NCI-H187 (cell line): ENCODE data around the gene KCNMB1.

Source experiments
- DNase-seq, 2 experiments: peaks; one replicate each; lab custom pipeline; 2025; lab: John Stamatoyannopoulos, UW

Gene KCNMB1

DNA sequence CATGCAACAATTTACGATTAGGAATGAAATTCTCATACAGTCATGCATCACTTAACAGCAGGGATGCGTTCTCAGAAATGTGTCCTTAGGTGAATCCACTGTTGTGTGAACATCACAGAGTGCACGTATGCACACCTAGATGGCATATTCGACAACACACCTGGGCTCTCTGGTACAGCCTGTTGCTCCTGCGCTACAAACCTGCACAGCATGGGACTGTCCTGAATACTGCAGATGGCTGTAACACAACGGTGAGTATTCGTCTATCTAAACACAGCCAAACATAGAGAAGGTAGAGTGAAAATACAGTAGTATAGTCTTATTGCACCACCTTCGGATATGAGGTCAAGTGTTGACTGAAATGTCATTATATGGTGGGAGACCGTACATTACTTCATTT, 47.6 kb downstream of the KCNMB1 start:
- DNase-seq = no peak

DNA sequence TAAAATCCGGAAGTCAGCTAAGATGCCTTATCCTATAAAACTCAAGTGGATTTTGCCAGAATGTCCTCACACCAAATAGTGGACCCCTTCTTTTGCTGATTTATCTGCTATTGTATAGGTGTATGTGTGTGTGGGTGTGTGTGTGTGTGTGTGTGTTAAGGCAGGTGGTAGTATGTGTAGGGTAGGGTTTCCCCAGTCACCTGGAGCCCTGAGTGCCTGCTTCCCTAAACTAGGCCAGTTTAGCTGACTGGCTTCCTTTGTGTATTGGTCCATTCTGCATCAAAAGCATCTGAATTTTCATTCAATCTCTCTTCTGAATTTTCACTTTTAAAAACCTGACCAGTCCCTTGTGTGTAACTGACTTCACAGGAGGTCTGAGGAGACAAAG, 49.4 kb downstream of the KCNMB1 start:
- no peak for DNase-seq

DNA sequence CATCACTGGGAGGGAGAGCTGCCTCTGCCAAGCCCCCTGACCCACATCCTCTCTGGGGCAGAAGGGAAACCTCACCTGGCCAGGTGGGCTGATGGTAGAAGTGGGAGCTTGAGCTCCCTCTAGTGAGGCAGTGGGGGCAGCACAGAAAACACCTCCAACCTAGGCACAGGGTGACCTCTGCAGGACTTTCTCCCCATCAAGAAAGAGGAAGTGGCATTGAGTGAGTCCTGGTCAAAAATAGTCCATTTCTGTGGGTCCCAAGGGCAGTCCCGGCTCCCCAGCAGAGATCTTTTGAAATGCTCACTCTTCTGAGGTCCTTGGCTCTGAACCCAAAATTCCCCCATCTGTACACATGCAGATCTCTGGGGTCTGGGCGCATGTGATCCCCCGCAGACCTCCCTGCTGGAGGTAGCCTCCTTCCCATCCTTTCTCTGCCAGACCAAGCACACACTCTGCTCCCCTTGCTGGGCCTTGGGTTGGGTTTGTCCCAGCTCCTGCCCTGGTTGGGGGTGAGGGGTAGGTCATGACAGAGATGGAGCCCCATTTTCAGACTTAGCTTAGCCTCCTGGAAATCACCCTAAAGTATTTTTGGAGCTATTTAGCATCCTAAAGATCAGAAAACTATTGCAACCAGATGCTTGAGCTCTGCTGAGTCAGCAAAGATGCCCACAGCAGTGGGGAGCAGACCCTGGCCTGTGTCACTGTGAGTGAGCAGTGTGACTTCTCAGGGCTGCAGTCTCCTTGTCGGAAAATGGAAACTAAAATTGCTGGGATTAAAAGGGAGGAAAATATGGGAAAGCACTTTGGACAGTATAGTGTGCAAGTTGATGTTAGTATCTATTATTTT, 50.0 kb downstream of the KCNMB1 start:
- DNase-seq = no peak

DNA sequence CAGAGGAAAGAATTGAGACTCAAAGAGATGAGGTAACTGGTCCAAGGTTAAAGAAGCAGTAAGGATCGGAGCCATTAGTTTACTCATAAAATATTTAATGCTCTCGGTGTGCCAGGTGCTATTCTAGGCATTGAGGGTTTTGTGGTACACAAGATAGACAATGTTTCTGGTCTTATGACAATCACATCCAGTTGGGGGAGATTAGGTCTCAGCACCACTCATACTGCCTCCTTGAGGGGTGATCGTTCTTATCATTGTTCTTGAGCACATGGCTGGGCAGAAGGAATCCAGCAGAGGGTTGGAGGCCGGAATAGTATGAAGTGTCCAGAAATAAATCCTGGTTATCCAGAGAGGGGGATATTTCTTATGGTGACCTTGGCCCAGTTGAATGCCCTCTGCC, 50.9 kb downstream of the KCNMB1 start:
- no peak for DNase-seq

DNA sequence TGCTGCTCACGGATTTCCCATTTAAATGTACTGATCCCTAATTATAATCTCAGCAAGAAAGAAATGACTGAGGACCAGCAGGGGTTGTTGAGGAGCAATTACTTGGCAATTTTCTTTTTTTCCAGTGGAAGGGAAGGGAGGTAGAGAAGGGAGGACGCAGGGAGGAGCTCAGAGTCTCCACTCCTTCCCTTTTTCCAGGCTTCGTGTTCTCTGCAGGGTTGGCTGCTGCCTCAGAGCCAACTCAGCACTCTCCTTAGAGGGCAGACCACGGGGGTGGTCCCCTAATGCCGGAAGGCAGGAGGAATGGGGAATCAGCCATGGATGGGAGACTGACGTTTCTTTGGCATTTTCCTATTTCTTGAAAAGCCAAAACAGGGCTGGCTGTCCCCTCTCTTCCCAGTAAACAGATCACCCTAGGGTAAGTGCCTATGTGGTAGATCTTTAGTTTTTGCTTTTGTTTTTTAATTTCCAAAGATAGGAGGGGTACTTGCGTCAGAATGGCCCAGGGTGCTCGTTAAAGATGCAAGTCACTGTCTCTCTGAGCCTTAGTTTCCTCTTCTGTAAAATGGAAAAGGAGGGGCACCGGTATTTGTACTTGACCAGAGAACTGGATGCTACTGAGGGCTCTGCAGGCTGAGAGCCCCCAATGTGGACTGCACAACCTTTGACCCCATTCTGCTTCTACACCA, 52.0 kb downstream of the KCNMB1 start:
- DNase-seq = no peak

DNA sequence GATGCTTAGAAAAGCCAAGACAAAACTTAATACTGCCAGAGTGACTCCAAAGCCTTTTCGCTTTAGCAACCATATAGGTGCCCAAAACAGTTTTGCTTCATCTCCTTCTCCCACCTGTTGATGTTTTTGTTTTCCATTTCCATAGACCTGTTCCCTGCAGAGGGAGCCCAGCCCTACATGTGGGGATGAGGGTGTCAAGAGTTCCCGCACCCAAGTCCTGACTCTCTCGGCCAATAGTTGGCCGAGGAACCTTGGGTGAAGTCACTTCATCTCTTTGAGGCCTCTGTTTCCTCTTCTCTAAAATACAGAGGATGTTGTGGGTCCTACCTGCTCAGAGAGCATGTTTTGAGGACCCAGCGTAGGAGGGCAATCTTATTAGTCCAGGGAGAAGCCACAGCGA, 53.1 kb downstream of the KCNMB1 start:
- no peak for DNase-seq

DNA sequence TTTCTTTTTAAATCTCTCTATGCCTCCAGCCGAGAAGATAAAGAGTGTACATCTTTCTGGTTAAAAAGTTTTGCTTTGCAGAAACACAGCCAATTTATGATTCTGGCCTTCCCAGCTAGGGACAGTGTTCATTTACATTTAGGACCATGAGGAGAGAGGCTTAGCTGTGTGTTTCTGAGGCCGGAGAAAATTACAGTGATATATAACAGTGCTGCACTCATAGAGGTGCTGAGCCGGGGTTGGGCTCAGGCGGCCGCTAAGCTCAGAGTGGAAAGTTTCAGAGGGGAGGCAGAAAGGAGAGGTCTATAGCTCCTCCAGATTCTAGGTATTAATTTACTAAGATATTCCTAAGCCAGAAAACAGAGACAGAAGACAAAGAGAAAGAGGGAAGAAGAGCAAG, 54.5 kb downstream of the KCNMB1 start:
- DNase-seq = no peak

DNA sequence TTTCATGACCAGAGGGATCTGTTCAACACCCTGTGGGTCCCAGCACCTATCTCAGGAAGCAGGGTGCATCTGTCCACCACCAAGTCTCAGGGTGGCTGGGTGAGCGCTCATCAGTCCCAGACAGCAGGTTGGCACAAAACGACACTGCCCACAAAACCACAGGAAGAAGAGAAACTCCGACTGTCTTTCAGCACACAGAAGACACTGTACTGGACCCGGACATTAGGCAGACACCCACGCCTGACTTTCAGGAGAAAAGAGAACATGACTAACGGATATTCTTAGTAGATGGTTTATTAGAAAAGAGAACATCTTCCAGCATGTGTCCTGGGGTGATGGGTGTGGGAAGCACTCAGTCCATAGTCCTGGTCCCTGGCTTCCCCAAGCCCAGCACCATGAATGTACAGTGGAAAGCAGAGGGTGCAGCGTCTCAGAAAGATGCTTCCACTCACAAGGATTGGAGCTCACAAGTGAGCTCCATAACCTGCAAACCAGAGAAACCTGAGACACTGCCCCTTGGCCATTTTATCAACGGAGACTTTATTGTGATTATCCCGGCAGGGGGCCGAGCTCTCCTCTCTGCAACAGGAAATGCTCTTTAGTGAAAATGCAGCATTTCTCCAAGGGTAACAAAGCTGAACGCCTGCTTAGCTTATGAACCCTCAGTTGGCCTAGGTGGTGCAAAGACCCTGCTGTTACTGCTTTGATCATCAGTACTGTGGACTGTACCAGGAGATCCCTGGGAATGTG, 55.8 kb downstream of the KCNMB1 start:
- no peak for DNase-seq

DNA sequence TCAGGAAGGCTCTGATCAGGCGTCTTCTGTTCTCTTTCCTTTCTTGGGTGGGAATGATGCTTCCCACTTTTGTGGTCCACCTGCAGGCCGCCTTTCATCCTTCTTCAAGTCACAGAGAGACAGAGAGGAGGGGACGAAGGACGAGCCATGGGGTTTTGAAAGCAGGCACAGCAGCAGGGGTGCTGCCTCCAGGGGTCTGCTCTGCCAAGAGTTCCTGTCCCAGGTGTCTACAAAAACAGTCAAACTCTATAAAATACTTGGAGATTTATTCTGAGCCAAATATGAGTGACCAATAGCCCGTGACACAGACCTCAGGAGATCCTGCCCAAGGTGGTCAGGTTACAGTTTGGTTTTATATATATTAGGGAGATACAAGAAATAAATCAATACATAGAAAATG, 57.1 kb downstream of the KCNMB1 start:
- no peak for DNase-seq

DNA sequence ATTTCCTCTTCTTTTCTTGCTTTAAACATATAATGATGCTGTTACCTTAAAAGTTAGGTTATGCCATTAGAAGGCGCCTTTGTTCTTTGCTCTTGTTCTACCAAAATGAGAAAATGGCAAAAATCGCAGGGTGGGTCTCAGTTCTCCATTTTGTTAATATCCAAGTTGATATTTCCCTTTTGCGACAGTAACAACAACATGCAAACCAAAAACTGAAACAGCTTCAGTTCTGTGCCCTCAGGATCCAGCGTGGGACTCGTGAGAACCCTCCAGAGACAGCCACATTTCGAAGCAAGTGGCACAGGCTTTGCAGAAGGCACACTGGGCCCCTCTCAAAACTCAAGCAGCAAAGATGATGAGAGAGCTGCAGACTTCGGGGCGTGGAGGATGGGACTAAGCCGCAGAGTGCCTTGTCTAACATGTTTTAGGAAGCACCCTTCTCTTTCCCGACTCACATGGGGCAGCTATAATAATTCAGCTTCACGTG, 58.6 kb downstream of the KCNMB1 start:
- DNase-seq = no peak

DNA sequence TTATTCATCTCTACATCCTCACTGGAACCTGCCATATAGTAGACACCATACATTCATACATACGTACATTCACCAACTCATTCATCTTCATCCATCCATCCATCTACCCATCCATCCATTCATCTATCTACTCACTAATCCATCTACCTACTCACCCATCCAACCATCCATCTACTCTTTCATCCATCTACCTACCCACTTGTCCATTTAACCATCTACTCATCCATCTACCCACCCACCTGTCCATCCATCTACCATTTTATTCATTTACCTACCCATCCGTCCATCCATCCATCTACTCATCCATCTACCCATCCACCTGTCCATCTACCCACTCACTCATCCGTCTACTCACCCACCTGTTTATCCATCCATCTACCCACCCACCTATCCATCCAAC, 59.6 kb downstream of the KCNMB1 start:
- no peak for DNase-seq

DNA sequence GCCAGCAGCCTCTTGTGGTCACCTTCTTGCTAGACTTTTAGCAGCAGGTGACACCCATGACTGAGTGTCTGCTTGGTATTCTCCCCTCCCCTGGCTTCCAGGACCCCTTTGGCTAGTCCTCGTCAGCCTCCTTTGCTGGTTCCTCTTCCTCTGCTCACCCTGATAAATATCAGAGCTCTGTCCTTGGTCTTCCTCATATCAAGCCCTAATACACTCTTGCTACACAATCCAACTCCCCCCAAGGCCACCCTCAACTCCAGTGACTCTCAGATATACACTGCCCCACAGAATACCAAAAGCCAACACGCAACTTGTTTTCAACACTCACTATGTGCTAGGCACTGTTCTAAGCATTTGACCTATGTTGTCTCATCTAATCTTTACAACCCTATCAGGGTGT, 61.3 kb downstream of the KCNMB1 start:
- no peak for DNase-seq

DNA sequence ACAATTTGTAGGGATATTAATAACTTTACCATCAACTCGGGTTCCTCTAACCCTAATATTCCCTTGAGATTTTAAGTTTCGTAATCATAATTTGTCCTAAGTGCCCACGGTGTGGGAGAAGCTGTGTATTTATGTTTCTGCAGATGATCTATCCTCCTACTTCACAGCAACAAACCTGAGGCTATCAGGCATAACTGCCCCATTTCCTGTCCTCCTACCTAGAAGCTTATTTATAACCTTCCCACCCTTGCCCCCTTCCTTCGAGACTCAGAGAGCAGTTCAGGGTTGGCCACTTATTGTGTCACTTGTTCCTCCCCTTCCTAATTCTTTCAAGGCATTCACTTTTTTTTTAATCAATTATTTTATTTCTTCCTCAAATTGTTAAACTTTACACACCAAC, 62.0 kb downstream of the KCNMB1 start:
- no peak for DNase-seq
